ENCODE data around the gene ZC3H14.

ZC3H14 gene

DNA sequence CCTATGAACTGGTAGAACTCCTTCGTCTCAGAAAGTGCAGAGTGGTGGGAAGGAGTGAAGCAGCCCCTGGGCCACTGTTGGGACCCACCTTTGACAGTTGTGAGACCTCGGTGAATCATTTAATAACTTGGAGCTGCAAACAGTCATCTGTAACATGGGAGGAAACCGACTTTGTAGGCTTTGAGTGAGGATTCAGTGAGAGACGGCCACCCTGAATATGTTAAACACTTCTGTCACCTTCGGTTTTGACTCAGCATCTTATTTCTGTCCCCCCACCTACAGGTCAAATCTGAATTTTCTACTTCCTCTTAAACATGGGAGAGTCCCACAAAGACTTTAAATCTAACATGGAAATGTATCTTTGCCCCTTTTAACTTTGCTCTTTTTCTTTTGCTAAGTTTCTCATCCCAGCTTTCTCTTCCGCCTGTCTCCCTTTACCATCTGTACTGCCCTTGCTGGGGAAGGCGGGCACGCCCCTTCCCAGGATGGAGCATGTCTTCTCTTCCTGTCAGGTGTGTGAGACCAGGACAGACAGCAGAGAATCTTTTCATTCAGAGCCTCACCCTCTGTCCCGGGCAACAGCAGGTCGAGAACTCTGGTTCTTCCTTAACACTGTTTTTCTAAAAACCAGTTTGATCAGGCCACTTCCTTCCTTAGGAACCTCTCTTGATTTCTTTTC is 37.1 kb downstream of the ZC3H14 start:
- in situ Hi-C loops (cut with MboI; ENCODE audit: low sequenced_read_pairs) = no loop called here

DNA sequence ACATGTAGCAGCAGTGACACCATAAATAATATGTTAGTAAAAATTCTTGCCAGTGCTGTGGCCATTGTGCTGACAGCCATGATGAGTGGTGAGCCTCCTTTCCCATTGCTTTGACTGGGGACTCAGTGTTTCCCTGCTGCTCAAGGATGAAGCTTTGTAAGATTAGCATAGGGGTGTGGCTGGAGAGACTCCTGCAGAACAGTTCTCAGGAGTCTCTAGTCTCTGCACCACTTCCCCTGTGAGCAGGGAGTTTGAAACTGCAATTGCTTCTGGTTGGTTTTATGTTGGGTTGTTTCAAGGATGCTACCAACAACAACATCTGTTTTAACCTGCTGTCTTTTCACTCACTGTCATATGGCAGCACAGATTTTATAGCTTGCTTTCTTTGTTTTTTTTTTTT is 41.4 kb downstream of the ZC3H14 start:
- in situ Hi-C loops (cut with MboI; ENCODE audit: low sequenced_read_pairs) = no loop called here

DNA sequence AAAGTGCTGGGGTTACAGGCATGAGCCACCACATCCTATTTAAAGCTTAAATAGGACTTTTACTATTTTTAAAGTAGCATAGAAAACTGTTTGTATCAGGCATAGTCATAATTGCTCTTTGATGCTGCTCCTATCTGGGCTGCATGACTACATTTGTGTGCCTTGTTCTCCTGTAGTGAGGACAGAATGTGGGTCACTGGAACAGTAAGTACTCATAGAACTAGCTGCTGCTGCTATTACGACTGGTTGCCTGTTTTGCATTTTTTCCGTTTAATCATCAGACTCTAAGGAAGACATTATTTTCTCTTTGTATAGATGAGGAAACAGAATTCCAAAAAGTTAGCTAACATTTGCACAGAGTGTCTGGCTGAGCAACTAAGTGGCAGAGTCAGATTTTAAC is 42.8 kb downstream of the ZC3H14 start:
- in situ Hi-C loops (cut with MboI; ENCODE audit: low sequenced_read_pairs) = no loop called here

DNA sequence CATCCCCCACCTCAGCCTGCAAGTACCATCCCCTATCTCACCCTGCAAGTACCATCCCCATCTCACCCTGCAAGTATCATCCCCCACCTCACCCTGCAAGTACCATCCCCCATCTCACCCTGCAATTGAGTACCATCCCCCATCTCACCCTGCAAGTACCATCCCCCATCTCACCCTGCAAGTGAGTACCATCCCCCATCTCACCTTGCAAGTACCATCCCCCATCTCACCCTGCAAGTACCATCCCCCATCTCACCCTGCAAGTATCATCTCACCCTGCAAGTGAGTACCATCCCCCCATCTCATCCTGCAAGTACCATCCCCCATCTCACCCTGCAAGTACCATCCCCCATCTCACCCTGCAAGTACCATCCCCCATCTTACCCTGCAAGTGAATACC is 45.0 kb downstream of the ZC3H14 start:
- in situ Hi-C loops (cut with MboI; ENCODE audit: low sequenced_read_pairs) = no loop called here

DNA sequence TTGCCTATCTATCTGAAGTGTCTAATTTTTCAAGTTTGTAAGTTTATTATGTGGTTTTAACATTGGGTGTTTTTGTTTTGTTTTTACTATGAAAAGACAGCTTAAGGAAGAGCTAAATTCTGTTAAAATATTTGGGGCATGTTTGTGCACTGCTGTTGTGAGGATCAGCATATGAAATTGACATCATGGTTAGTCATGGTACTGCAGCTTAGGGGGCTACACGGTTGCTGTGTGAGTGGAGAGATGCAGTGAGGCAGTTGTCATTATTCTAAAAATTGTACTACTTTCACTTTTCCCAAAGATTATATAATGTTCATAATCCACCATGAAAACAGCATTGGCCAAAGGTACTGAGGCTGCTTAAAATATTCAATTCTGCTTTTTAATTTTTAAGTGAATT is 49.0 kb downstream of the ZC3H14 start:
- in situ Hi-C loops (cut with MboI; ENCODE audit: low sequenced_read_pairs) = no loop called here

DNA sequence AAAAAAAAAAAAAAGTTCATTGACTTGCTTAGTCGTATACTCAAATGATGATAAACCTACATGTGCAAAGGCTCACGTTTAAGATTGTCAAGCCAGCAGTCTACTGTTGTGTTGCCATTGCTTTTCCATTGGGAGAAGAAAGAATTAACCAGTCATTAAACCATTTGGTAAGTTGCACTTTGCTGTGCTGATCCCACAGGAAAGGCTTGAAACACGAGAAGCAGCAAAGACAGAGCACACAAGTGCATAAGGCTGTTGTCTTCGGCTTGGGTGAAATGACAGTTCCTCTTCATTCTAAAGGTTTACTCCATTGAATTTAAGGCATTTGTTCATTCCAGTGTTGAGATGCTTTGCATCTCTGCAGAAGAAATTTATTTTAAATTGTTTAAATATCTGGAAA is 50.1 kb downstream of the ZC3H14 start:
- in situ Hi-C loops (cut with MboI; ENCODE audit: low sequenced_read_pairs) = no loop called here

DNA sequence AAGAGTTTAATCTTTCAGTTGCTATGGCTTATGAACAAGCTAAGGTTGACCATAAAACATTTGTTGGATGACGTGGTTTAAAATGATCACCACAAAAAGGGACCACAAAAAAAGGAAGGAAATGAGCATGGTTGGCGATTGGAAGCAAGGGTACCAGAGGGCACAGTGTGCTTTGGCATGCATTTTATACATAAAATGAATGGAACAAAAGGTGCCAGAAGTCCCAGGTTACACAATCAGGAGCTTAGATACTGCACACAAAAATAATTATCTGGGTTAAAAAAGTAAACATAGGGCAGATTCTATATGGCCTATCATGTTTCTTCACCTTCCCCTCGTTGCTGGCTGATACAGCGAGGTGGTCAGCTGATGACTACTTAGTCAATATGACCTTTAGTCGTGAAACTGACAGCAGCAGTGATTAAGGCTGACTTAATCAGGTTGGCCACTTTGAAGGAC is 50.7 kb downstream of the ZC3H14 start:
- in situ Hi-C loops (cut with MboI; ENCODE audit: low sequenced_read_pairs) = no loop called here

DNA sequence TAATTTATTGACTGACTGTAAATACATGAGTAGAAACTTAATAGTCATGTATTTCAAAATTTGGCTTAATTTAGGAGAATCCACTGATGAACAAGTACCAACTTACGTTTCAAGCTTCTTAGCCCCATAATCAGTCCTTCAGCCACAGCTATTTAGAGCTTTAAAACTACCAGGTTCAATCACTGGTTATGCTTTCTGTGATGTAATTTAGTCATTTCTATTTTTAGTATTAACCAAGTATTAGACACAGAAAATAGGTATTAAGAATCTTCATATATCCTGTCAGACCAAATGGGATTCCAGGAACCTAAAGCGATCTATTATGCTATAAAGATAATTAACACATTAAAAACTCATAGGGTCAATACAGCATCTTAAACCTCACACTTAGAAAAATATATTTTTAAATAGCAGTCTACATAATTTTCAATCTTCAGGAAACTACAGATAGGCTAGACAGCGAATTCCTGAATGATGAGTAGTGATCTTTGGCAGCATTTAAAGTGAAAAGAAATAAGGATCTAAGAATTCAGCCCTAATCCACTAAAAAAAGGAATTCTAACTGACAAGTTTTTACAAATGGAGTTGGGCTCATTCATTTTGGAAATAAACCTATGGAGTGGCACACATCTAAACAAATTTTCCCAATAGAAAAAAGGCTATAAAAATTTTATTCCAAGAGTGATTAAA is 51.5 kb downstream of the ZC3H14 start:
- in situ Hi-C loops (cut with MboI; ENCODE audit: low sequenced_read_pairs) = no loop called here

DNA sequence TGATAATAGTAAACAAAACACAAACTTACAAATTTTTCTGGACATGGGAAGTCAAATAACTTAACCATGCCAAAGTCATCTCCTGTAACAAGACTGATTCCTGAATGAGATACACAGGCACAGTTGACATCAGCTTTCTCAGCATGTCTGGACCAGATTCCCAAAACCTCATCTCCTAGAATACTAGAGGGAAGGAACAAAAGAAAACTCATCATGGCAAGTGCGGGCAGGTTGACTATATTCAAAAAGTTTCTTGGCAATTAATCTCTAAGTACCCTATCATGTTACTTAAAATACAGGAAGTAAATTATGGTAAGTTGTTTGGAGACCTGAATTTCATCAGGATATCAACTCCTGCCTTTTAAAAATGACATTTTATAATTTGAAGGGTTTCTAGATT is 53.9 kb downstream of the ZC3H14 start:
- in situ Hi-C loops (cut with MboI; ENCODE audit: low sequenced_read_pairs) = no loop called here

DNA sequence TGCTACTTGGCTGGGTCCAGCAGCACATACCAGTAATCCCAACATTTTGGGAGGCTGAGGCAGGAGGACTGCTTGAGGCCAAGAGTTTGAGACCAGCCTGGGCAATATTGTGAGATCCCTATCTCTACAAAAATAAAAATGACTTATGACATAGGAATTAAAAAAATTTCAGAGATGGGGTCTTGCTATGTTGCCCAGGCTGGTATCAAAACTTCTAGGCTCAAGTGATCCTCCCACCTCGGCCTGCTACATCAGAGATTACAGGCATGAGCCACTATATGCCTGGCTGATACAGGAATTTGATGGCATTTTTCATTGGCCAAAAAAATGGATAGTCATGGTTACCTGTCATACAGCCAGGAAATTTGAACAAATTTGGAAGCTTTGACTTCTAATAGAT is 54.6 kb downstream of the ZC3H14 start:
- in situ Hi-C loops (cut with MboI; ENCODE audit: low sequenced_read_pairs) = no loop called here

DNA sequence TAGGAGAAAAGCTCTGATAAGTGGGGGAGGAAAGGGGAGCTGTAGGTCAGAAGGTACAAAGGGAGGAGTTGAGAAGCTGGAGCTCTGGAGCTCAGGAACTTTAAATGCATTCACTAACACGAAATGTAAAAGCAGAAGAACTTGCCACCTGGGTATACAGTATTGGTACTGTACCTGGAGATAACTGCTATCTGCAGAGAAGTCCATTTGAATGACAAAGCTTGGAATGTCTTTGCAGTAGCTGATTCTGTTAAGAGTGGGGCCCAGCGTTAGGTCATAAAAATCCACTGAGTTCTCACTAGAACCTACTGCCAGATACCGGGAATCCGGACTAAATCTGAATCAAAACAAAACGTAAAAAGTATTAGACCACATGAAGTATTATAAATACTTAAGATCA is 55.6 kb downstream of the ZC3H14 start:
- in situ Hi-C loops (cut with MboI; ENCODE audit: low sequenced_read_pairs) = no loop called here

DNA sequence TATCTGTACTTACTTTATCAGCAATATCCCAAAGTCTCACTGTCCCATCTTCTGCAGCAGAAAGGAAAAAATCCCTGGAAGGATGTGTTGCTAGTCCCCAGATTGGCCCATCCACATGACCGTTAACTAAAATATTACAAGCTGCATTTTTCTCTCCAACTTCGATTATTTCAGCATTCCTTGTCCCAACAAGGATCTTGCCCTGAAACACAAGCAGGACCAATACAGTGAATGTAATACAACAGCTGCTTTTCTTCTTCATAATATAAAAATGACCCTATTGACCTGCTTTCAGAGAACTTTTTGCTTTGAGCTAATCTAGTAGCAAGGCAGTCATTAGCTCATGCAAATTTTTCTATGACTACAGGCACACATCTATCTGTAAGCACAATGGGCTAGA is 58.3 kb downstream of the ZC3H14 start:
- in situ Hi-C loops (cut with MboI; ENCODE audit: low sequenced_read_pairs) = no loop called here

DNA sequence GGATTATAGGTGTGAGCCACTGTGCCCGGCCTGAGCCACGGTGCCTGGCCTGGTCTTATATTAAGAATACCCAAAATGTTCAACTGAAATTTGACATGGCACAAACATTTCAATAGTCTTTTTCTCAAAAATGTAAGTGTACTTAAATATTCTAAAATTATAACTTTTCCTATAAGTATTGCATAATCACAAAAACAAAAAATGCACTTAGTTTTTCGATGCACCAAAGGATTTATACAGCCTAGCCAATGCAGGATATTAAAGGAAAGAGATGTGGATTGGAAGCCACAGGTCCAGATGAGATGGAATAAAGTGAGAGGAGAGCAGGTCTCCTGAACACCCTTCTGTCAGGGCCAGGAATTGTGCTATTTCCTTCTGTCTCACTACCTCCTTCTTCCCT is 62.8 kb downstream of the ZC3H14 start:
- in situ Hi-C loops (cut with MboI; ENCODE audit: low sequenced_read_pairs) = no loop called here

DNA sequence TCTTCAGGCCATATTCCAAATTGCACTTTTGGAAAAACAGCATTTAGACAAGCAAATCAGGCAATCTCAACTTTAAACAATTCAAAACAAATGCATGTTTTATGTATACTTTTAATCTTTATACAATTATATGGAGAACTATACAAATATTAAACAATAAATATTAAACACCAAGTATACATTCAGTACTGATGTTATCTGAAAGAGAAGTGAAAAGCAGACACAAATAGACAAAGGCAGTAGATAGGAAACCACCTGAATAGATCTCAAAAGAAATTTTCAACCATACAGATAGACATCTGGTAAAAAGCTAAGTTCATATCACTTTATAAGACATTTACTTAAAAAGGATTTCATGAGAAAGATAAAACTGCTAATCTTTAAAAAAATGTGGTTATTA is 65.2 kb downstream of the ZC3H14 start:
- in situ Hi-C loops (cut with MboI; ENCODE audit: low sequenced_read_pairs) = no loop called here

DNA sequence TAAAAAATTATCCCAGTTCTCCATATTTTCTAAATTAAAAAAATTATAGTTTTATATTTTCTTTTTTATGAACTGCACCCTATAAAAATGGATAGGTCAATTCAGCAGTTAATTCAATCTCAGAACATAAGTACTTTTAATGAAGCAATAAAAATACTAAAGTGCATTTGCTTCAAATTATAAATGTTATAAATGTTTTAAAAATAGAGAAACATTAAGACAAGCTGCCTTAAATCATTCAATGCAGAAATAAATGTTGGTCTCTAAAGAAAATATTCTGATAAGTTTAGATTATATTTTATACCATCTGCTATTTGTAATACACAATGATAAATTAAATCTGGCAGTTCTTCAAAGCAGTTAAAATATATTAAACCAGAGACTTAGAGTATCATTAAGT is 65.6 kb downstream of the ZC3H14 start:
- in situ Hi-C loops (cut with MboI; ENCODE audit: low sequenced_read_pairs) = no loop called here

DNA sequence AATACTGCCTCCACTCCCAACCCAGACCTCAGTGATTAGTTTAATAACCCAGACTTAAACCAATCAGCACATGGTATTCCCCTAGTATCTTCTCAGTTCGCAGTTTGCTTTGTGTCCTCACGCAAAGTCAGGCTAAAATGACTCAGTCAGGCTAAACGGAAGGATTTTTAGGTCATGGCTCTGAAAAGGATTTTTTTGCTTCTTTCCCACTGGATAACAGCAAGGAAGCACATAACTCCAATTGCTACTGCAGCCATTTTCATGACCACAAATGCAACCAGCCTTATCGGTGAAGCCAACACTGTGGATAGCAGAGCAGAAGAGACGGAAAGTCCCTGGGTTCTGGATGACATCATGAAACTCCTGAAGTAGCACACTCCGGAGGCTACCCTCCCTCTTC is 67.7 kb downstream of the ZC3H14 start:
- in situ Hi-C loops (cut with MboI; ENCODE audit: low sequenced_read_pairs) = no loop called here

DNA sequence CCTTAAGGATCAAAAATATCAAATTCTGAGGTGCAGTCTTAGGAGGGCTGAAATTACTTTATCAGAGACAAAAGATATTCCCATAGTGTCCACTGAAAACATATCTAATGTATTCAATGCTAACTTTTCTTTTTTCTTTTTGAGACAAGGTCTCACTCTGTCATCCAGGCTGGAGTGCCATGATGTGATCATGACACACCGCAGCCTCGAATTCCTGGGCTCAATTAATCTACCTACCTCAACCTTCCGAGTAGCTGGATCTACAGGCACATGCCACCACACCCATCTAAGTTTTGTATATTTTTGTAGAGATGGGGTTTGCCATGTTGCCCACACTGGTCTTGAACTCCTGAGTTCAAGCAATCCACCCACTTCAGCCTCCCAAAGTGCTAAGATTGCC is 68.3 kb downstream of the ZC3H14 start:
- in situ Hi-C loops (cut with MboI; ENCODE audit: low sequenced_read_pairs) = no loop called here

DNA sequence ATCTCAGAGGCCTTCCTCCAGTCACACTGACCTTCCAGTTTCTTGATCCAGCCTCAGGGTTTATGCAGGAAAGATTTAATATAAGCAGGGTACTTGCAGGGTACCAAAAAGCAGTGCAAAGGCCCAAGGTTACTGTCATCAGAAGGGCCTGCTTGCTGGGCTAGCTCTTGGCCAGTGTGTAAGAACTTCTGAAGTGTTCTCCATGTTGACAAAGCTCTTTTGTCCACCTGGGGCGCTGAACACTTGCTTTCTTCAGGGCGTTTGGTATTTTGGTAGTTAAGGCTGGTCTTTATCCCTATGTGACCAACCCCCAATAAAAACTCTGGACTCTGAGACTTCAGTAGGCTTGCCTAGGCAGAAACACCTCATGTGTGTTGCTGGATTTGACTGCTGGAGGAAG is 69.7 kb downstream of the ZC3H14 start:
- in situ Hi-C loops (cut with MboI; ENCODE audit: low sequenced_read_pairs) = no loop called here

DNA sequence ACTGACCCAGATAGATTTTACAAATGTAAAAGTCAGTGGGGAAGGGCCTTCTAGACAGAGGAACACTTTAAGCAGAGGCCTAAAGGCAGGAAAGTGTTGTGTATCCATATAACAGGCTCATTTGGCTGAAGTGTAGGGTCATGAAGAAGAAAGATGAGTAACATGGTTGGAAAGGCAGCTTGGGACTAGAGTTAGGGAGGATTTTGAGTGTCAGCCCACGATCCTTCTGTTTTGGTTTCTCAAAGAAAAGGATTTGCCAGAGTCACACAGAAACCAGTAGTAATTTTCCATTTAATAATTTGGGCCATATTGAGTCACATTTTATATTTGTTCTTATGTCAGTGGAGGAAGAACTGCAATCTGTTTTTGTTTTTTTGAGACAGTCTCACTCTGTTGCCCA is 76.4 kb downstream of the ZC3H14 start:
- in situ Hi-C loops (cut with MboI; ENCODE audit: low sequenced_read_pairs) = no loop called here

DNA sequence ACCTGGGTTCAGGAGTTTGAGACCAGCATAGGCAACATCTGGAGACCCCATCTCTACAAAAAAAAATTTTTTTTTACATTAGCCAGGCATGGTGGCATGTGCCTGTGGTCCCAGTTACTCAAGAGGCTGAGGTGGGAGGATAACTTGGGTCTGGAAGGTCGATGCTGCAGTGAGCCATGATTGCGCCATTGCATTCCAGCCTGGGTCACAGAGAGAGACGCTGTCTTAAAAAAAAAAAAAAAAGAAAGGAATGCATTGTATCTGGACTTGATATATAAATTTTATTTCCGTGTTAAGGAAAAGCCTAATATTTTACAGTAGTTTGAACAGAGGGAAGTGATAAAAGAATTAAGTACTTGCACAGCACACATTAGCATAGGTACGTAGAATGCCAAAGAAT is 97.2 kb downstream of the ZC3H14 start:
- in situ Hi-C loops (cut with MboI; ENCODE audit: low sequenced_read_pairs) = no loop called here

DNA sequence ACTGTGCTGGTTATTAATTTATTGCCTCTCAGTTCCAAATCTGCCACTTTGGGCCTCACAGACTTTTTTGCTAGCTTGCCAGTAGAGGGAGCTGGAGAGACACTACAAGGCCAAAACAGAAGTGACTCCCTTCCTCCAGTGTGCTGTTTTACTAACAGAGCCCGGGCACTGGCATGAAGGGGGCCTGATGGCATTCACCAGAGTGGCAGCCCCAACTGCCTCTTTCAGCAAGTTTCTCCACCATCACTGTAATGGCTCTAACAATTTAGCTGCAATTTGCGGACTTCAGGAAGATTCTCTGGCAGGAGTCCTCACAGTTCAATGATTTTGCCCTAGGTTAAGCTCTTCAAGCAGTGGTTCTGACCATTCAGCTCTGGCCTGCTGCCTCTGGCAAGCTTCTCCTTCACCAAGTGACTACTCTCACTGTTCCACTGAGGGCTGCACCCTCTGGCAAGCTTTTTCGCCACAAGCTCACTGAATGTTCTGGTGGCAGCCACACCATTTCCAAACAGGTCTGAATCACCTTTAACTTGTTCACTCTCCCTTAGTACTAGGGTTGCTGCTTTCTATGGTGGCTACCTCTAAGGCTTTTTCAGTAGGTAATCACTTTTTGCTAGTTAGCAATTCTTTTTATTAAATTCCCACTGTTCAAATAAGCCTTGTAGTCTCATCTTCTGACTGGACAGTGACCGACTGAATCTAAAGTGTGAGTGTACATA is 104.9 kb downstream of the ZC3H14 start:
- in situ Hi-C loops (cut with MboI; ENCODE audit: low sequenced_read_pairs) = no loop called here

DNA sequence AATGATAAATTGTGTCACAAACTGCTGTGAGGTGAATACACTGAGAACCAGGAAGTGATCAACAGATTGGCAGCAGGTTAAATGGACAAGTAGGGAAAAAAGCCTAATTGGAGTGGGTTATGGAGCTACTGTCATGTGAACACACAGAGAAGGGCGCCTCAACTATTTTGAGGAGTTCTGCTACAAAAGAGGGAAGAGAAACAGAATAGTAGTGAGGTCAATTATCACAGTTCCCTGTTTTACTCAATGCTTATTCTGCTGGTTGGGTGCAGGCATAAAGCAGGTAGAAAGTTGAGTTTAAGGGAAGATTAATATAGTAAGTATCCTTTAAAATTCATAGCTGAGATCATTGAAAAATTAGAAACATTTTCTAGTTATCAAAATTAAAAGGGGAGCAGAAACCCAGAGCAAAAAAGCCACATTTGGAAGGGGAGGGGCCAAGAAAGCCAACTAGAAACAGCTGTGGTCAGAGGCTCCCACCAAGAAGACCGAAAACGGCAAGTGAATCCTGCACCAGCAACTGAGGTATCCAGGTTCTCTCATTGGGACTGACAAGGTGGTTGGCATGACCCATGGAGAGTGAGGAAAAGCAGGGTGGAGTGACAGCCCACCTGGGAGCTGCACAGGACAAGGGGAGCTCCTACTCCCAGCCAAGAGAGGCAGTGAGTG is 105.7 kb downstream of the ZC3H14 start:
- in situ Hi-C loops (cut with MboI; ENCODE audit: low sequenced_read_pairs) = no loop called here

Measured in HL-60/S4 (cell line).